HEK293 (cell line): Measurements from ENCODE around the gene DHRS12.

Experiments used
- CTCF ChIP-seq: fragments of 450-650 bp; formaldehyde crosslinking; IDR thresholded peaks from 2 replicates; pipeline ENCODE4 v1.5.1; 2016; ENCODE audit warnings: missing biosample characterization, missing genetic modification characterization
- TRIM28 ChIP-seq: IDR thresholded peaks from 2 replicates; pipeline ENCODE4 v1.6.1; 2011; ENCODE audit warnings: low read length, control low read depth, borderline replicate concordance
- ZNF121 ChIP-seq: fragments of 450-650 bp; formaldehyde crosslinking; IDR thresholded peaks from 2 replicates; pipeline ENCODE4 v1.5.1; 2016; ENCODE audit warnings: missing biosample characterization, missing genetic modification characterization
- ZNF23 ChIP-seq: fragments of 450-650 bp; formaldehyde crosslinking; IDR thresholded peaks from 2 replicates; pipeline ENCODE4 v1.5.1; 2016; ENCODE audit warnings: missing biosample characterization, missing genetic modification characterization, borderline replicate concordance
- ZNF658 ChIP-seq: fragments of 450-650 bp; formaldehyde crosslinking; IDR thresholded peaks from 2 replicates; pipeline ENCODE4; 2016; ENCODE audit warnings: missing biosample characterization, missing genetic modification characterization
- ZNF670 ChIP-seq: fragments of 450-650 bp; formaldehyde crosslinking; IDR thresholded peaks from 2 replicates; pipeline ENCODE4 v1.5.1; 2016; ENCODE audit warnings: missing biosample characterization, missing genetic modification characterization, low read depth
- ZNF776 ChIP-seq: fragments of 450-650 bp; formaldehyde crosslinking; IDR thresholded peaks from 2 replicates; pipeline ENCODE4 v1.5.0; 2017; ENCODE audit warnings: missing biosample characterization, missing genetic modification characterization, borderline replicate concordance
- TF ChIP-seq, protein P1 (sequence below): fragments of 450-650 bp; formaldehyde crosslinking; IDR thresholded peaks from 2 replicates; pipeline ENCODE4 v1.5.1; 2016; ENCODE audit warnings: missing biosample characterization, missing genetic modification characterization
- TF ChIP-seq, protein P2 (sequence below): fragments of 450-650 bp; formaldehyde crosslinking; IDR thresholded peaks from 2 replicates; pipeline ENCODE4 v1.5.1; 2016; ENCODE audit warnings: missing biosample characterization, missing genetic modification characterization

DNA sequence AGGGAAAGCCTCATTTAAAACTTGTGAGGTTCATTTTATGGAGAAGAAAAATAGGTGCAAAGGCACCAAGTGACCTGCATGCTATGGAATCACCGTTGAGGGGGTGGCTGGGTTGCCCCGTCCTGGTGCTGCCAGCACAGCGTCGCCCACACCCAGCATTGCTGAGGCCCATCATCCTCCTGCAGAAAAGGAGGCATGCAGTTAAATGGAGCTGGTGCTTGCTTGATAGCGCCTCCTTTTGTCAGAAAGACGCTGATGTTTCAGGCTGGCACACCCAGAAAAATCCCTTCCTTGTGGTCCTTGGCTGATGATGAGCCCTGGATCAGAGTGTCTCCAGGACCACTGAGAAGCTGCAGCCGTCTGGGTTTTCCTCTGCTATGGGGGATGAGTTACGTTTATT, 36.9 kb downstream of the DHRS12 start:
- TF ChIP-seq, protein P1, sequence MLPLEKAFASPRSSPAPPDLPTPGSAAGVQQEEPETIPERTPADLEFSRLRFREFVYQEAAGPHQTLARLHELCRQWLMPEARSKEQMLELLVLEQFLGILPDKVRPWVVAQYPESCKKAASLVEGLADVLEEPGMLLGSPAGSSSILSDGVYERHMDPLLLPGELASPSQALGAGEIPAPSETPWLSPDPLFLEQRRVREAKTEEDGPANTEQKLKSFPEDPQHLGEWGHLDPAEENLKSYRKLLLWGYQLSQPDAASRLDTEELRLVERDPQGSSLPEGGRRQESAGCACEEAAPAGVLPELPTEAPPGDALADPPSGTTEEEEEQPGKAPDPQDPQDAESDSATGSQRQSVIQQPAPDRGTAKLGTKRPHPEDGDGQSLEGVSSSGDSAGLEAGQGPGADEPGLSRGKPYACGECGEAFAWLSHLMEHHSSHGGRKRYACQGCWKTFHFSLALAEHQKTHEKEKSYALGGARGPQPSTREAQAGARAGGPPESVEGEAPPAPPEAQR: no peak
- TF ChIP-seq, protein P2, sequence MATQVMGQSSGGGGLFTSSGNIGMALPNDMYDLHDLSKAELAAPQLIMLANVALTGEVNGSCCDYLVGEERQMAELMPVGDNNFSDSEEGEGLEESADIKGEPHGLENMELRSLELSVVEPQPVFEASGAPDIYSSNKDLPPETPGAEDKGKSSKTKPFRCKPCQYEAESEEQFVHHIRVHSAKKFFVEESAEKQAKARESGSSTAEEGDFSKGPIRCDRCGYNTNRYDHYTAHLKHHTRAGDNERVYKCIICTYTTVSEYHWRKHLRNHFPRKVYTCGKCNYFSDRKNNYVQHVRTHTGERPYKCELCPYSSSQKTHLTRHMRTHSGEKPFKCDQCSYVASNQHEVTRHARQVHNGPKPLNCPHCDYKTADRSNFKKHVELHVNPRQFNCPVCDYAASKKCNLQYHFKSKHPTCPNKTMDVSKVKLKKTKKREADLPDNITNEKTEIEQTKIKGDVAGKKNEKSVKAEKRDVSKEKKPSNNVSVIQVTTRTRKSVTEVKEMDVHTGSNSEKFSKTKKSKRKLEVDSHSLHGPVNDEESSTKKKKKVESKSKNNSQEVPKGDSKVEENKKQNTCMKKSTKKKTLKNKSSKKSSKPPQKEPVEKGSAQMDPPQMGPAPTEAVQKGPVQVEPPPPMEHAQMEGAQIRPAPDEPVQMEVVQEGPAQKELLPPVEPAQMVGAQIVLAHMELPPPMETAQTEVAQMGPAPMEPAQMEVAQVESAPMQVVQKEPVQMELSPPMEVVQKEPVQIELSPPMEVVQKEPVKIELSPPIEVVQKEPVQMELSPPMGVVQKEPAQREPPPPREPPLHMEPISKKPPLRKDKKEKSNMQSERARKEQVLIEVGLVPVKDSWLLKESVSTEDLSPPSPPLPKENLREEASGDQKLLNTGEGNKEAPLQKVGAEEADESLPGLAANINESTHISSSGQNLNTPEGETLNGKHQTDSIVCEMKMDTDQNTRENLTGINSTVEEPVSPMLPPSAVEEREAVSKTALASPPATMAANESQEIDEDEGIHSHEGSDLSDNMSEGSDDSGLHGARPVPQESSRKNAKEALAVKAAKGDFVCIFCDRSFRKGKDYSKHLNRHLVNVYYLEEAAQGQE (tag by site-specific recombination): no peak
- no peak for TF ChIP-seq CTCF (tag by site-specific recombination)
- TF ChIP-seq TRIM28: no peak
- no peak for TF ChIP-seq ZNF121 (tag by site-specific recombination)
- no peak for TF ChIP-seq ZNF776 (tag by site-specific recombination)
- no peak for TF ChIP-seq ZNF670
- no peak for TF ChIP-seq ZNF23 (tag by site-specific recombination)
- no peak for TF ChIP-seq ZNF658
